Limb (tissue), 2 donors: Measurements from ENCODE around the gene SMIM14.
"Not testable (repeated sequence)": the region's sequence is repeated elsewhere in the genome, so short reads cannot be mapped to it uniquely, and the experiment has no call there.

Experiments used
- DNase-seq, 2 donors: peaks; one replicate each; pipeline ENCODE4 v3.0.0-alpha.2; 2016; ENCODE audit errors: extremely low spot score in 2 of 2

Gene SMIM14

DNA sequence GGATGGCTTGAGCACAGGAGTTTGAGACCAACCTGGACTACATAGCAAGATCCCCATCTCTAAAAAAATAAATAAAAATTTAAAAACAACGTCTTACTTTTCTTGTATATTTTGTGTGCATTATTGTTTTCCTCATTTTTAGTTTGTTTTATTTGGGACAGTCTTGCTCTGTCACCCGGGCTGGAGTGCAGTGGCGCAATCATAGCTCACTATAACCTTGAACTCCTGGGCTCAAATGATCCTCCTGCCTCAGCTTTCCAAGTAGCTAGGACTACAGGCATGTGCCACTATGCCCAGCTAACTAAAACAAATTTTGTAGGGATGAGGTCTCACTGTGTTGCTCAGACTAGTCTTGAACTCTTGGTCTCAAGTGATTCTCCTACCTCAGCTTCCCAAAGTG is 9.5 kb upstream of the SMIM14 start:
- DNase-seq, result no peak

DNA sequence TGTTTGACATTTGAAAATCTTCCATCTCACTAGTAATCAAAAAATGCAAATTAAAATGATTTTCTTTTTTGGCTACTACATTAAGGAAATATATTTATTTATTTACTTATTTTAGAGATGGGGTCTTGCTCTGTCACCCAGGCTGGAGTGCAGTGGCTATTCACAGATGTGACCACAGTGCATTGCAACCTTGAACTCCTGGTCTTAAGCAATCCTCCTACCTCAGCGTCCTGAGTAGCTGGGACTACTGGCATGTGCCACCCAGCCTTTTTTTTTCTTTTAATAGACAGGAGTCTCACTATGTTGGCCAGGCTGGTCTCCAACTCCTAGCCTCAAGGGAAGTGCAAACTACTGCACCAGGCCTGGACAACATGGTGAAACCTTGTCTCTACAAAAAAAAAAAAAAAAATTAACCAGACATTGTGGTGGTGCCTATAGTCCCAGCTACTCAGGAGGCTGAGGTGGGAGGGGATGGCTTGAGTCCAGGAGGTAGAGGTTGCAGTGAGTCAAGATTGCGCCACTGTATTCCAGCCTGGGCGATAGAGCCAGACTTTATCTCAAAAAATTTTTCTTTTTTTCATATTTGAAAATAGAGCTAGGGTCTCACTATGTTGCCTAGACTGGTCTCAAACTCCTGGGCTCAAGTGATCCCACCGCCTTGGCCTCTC is 4.4 kb upstream of the SMIM14 start:
- no peak for DNase-seq

DNA sequence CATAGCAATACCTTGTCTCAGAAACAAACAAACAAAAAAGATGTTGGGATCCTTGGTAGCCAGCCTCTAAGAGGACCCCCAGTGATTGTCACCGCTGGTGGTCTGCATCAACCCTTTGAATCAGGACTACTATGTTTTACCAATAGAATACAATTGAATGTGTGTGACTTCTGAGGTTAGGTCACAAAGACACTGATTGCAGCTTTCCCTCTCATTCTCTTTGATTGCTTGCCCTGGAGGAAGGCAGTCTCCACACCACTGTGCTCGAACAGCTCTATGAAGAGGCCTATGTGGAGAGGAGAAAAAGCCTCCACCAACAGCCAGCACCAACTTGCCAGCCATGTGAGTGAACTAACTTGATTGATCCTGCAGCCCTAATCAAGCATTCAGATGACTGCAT is 2.8 kb upstream of the SMIM14 start:
- DNase-seq, result no peak

DNA sequence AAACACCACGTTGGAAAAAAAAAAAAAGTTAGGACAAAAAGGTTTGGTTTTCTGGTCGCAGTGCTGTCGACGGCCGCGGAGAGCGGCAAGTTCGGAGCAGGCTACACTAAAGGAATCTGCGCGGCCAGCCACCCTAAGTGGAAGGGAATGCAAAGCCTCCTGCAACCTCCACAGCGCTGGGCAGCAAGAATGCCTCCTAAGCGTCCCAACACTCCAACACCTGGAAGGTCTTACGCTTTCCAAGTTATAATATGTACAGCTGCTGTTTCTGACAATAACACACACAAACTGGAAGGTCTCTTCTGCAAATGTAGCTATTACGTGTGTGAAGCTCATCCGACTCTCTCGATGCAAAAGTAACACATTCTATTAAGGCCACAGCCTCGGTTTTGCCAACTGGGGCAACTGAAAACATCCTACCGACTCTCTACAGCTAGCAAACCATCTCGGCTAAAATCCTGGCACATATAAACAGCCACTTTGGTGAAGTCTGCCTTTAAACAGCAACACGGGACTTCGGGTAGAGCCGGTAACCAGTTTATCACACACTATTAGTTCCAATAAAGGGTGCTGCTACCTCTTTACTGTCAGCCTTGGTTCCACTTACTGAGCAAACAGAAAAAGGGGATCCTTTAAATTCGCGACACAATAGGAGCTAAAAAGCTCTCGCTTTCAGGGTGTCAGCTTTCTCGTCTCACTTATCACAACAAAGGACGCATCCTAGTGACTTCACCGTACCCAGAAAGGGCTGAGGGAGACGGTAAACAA is 895 bp downstream of the SMIM14 start:
- DNase-seq, result peak; percentile 57 to 62

DNA sequence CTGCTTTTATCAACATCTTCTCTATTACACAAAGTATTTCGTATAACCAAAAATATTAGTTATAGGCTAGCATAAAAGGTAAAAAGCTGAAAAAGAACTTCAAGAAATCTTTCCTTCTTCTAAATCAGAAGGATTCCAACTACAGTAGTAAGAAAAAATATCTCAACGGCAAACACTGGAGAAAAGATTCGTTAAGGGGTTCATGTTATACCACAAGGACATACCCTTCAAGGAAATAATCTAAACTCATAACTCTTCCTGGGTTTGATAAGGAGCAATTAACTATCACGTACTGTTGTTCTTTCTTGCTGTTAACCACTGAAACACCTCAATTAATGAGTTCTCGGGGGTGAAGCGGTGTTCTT is 1.5 kb downstream of the SMIM14 start:
- no peak for DNase-seq

DNA sequence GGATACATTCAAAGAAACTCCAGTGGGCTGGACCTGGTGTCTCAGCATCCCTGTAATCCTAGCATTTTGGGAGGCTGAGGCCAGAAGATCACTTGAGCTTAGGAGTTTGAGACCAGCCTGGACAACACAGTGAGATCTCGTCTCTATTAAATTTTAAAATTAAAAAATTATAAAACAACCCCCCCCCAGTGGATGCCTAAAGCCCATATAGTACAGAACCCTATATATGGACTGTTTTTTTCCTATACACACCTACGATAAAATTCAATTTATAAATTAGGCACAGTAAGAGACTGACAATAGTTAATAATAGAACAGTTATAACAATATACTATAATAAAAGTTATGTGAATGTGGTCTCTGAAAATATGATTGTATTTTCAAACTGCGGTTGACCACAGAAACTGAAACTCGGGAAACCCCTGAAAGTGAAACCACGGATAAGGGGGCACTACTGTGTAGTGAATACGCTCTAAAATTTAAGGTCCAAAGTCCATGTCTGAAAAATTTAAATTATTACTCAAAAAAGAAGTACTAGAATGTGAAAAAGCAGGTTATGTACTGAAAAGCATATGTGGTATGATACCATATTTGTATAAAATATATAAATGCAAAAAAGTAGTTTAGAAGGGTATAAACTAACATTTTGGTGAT is 2.0 kb downstream of the SMIM14 start:
- DNase-seq, result no peak

DNA sequence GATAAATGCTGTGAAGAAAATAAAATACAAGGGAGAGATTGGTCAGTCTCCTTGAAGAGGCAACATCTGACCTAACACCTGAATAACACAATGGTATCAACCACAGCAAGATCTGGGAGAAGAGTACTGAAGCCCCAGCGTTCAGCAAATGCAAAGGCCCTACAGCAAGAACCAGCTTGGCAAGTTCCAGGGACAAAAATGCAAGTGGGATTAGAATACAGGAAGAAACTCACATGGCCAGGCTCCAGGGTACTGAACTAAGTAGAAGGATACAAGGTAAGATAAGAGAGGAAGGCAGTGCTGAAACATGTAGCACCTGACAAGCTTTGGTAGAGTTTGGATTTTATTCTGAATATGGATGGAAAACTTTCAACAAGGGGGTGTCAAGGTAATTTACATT is 3.6 kb downstream of the SMIM14 start:
- DNase-seq, result no peak

DNA sequence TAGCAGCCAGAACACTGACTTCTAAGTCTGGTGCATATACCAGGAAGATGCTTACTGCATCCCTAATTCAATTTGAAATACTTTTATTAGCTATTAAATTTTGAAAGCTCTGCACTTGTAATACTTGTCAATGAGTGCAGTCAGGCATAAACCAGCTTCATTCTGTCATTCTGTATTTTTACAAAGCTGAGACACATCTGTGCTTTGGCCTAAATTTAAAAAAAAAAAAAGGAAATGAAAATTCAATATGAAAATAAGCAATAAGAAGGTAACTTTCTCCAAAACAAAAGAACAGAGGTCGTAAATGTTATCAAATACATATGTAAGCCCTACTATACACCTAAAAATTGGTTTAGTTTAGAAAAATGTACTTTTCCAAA is 7.0 kb downstream of the SMIM14 start:
- DNase-seq, result no peak

DNA sequence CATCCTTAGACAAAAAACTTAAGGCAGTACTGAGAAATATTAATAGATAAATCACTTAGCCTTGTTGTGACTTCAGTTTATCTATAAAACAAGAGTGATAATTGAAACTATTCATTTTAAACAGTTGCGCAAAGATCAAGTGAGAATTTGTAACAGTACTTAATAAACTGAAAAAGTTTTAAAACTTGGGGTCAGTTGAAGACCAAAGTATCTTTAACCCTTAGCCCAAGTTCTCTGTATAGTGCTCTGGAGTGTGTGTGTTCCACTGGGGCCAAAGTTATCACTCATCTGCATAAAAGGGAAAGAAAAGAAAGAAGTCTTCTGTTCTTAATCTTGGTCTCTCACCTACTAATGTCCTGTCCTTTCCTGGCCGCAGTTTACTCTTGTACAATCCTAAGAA is 11.3 kb downstream of the SMIM14 start:
- DNase-seq, result no peak

DNA sequence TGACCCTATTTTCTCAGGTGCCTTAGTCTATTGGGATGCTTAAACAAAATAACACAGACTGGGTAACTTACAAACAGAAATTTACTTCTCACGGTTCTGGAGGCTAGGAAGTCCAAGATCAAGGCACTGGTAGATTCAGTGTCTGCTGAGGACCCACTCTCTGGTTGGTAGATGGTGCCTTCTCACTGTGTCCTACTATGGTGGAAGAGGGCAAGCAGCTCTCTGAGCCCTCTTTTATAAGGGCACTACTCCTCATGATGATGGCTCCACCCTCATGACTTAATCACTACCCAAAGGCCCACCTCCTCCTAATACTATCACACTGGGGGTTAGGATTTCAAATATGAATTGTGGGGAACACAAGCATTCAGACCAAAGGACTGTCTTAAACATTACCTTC is 11.8 kb downstream of the SMIM14 start:
- no peak for DNase-seq

DNA sequence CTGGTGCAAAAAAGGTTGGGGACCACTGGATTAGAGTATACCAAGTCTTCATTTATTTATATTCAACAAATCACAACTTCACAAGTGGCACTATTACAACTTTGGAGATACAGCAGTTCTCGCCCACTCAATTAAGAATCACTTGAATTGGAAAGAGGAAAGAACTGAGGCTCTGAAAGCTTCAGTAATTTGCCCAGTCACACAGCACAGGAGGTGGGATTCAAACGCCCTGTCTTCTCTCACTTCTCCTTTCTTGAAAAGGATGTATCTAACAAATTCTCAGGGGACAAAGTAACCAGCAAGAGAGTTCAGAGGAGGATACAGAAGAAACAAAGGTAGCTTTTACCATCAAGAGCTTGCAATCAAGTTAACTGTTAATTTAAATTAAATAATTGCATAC is 12.4 kb downstream of the SMIM14 start:
- DNase-seq, result no peak

DNA sequence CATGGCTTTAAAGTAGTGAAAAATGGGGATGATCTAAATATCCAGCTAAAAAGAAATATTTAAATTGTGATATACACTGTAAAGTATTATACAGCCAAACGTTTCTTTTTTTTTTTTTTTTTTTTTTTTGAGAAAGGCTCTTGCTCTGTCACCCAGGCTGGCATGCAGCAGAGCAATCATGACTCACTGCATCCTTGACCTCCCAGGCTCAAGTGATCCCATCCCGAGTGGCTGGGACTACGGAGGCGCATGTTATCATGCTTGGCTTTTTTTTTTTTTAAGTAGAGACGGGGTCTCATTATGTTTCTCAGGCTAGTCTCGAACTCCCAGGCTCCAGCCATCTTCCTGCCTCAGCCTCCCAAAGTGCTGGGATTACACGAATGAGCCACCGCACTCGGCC is 17.1 kb downstream of the SMIM14 start:
- no peak for DNase-seq

DNA sequence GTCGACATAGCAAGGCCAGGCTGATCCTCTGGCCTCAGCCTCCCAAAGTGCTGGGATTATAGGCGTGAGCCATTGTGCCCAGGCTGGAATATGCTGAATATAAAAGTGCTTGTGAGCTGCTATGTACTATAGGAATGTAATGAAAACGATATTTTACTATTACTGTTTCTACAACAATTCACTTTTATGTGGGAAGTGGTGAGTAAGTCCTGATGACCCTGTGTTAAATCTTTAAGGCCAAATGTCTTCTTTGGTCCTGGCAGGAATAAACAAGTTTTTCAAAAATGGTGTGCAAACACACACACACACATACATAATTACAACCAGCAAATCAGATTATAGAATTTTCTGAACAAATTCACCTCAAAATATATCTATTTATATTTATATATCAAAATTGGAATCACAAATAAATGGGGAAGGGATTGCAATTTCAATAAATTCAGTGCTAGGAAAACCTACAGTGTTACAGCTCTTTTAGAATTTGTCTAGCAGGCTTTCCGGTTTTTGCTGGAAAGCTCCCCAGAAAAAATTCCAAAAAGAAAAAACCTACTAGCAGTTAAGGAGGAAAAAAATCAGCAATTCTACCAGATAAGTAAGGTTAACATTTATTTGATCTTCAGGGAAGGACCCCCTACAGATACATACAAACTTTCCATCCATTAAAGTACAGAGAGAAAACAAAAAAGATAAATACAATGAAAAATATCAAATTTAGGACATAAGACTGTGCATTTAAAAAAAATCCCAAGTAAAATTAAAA is 17.9 kb downstream of the SMIM14 start:
- no peak for DNase-seq

DNA sequence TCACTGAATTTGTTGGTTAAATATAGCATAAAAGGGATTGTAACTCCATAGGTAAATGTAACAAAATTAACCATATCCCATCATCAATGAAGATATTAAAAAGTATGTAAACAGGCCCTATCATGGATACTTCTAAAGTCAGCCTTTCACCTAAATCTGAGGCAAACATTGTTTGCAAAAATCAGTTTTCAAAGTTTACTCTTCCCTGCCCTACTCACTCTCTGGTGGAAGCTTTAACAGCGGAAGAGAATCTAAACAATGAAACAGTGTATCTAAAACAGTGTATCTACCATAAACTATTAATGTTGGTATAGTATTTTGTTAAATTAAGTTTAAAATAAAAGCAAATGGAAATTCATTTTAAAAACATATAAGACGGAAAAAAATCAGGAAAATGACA is 21.1 kb downstream of the SMIM14 start:
- no peak for DNase-seq

DNA sequence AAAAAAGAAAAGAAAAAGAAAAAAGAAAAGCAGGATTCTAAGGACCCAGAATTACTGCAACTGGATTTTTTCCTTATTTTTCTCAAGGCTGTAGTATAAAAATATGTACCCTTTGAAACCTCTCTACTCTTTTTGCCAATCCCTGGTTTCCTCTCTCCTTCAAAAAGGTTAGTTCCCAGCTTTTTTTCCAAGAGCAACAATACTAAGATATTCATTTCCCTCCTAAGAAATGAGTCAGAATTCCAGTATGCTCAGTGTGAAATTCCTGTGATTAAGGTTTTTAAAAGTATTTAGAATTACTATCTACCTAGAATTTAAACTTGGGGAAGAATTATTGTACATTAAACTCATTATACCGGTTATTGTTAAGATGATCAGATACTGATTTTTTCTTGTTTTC is 22.0 kb downstream of the SMIM14 start:
- no peak for DNase-seq

DNA sequence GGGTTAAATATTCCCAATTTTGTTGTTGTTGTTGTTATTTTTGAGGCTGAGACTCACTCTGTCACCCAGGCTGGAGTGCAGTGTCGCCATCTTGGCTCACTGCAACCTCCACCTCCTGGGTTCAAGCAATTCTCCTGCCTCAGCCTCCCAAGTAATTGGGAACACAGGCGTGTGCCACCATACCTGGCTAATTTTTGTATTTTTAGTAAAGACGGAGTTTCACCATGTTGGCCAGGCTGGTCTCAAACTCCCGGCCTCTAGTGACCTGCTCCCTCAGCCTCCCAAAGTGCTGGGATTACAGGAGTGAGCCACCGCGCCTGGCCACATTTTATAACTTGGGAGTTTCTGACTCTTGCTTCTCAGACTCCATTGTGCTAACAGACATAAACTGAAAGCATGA is 22.6 kb downstream of the SMIM14 start:
- DNase-seq, result not testable (repeated sequence)

DNA sequence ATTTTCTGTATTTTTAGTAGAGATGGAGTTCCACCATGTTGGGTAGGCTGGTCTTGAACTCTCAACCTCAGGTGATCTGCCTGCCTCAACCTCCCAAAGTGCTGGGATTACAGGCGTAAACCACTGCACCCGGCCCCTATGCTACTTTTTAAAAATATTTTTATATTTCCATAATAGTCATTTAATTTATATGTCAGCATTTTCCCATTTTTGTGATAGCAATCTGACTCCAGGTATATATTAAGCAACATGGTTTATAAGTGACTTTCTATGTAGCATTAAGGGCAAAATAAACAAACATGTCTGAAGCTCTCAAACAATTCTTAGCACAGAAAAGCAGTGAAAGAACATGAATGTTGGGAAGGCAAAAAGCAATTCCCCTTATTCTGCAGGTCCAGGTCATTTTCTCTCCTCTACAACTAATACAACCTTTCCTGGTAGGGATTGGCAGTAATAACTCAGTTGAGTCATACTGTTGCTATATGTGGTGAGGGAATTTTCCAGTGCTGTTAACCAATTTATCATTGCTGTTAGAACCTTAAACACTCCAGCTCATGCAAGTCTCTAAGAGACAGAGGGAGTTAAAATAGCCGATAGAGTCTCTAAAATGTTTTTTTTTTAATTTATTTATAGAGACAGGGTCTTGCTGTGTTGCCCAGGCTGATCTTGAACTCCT is 24.0 kb downstream of the SMIM14 start:
- no peak for DNase-seq

DNA sequence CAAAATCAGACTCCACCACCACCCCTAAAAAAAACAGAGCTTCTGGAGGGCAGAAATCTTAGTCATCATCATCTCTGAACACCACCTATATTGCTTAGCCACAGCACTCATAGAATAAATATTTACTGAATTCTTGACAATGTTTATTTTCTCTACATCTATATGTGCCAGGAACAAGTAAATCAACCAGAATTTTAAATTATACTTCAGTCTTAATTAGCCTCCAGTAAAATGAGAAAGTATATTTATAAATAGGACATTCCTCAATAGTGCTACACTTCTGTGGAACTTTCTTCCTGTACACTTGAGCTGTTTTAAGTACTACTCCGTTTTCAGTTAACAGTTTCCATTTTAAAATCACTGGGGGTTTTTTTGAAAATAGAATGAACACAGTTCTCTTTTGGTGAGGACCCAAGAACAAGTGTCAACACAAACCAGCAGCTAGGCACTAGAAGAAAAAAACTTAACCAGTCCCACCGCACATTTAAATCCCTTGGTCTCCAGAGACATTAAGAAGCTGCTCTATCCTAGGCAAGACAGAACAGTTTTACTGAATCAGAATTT is 25.5 kb downstream of the SMIM14 start:
- DNase-seq, result no peak

DNA sequence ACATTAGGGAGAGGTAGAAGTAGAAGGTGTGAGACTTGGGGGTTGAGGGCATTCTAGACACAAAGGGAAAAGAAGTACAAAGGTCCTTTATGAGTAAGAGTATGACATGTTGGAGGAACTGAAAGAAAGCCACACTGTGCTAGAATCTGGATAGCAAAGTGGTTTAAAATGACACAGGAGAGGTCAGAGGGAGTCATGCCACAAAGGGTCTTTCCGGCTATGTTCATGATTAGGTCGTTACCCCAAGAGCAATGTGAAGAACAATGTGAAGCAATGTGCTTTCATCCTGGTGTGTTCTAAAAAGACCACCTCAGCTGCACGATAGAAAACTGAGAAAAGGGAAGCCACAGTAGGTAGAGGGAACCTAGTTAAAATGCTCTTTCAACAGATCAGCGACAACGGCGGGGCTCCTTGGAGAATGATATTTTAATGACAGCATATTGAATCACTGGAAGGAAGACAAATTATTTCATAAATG is 29.2 kb downstream of the SMIM14 start:
- DNase-seq, result no peak

DNA sequence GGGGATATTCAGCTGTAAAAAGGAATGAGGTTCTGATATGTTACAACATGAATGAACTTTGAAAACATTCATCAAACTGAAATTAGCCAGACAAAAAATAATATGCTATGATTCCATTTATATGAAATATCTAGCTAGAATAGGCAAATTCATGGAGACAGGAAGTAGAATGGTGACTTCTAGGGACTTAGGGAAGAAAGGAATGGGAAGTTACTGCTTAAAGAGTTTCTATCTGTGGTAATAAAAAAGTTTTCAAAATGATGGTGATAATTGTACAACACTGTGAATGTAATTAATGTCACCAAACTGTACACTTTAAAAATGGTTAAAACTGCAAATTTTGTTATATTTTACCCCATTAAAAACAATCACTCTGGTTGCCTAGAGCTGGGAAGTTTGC is 30.2 kb downstream of the SMIM14 start:
- DNase-seq, result no peak

DNA sequence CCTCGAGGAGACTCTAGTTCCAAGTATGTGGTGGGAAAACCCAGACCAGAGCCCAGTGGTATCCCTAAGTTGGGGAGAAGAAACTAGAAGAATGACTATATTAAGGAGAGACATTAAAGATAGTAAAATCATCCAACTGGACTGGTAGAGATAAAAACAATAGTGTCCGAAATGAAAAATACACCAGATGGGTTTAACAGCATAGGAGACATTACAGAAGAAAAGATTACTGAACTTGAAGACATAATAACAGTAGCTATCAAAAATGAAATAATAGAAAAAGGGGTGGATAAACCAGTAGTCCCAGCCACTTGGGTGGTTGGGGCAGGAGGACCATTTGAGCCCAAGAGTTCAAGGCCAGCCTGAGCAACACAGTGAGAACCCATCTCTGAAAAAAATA is 31.9 kb downstream of the SMIM14 start:
- no peak for DNase-seq
